Vagina (tissue), 2 donors: ENCODE measurements around the gene LHB.
"Not testable (repeated sequence)": the region's sequence is repeated elsewhere in the genome, so short reads cannot be mapped to it uniquely, and the experiment has no call there.

Source experiments
- CTCF ChIP-seq, 3 experiments: fragments of 450-650 bp in 2 of 3; fragments of 200-600 bp in 1 of 3; sonication (generic) in 1 of 3; IDR thresholded peaks; one replicate each; pipeline ENCODE4 v1.5.1; 2017 to 2019; ENCODE audit warnings: antibody characterized with exemption in 3 of 3, mild to moderate bottlenecking in 2 of 3, moderate library complexity in 2 of 3
- POLR2A ChIP-seq, 2 donors: fragments of 450-650 bp; IDR thresholded peaks; one replicate each; pipeline ENCODE4 v1.6.1; 2017; ENCODE audit warnings: antibody characterized with exemption in 2 of 2, mild to moderate bottlenecking in 2 of 2, moderate library complexity in 2 of 2

- TF ChIP-seq POLR2A, CTCF (IDR thresholded peaks at IDR 0.05): not testable (repeated sequence)
Observed at GRCh38 chr19:49029749-49030148, 12.9 kb upstream of the LHB start.
